ENCODE measurements around the gene ARMC9.
"Not testable (repeated sequence)": the region's sequence is repeated elsewhere in the genome, so short reads cannot be mapped to it uniquely, and the experiment has no call there.

Gene ARMC9

GRCh38 chr2:231244382-231245248, 46.2 kb downstream of the ARMC9 start:
- DNase-seq = no peak

GRCh38 chr2:231245249-231246094, 47.0 kb downstream of the ARMC9 start:
- DNase-seq = no peak

GRCh38 chr2:231246171-231246842, 47.9 kb downstream of the ARMC9 start:
- no peak for DNase-seq

- DNase-seq = no peak
These were observed 51.7 kb downstream of the ARMC9 start for GRCh38 chr2:231250146-231250545.

- DNase-seq = no peak
These were observed 52.3 kb downstream of the ARMC9 start for GRCh38 chr2:231250698-231251097.

- not testable (repeated sequence) for DNase-seq
These were observed 54.9 kb downstream of the ARMC9 start for GRCh38 chr2:231253292-231253691.

GRCh38 chr2:231256494-231256893, 58.1 kb downstream of the ARMC9 start:
- DNase-seq = no peak

- DNase-seq = no peak
These were observed 59.3 kb downstream of the ARMC9 start for GRCh38 chr2:231257763-231258162.

- DNase-seq = no peak
These were observed 60.3 kb downstream of the ARMC9 start for GRCh38 chr2:231258701-231259100.

- no peak for DNase-seq
These were observed 60.7 kb downstream of the ARMC9 start for GRCh38 chr2:231259104-231259503.

- DNase-seq = no peak
These were observed 62.2 kb downstream of the ARMC9 start for GRCh38 chr2:231260442-231261208.

- DNase-seq = no peak
These were observed 64.8 kb downstream of the ARMC9 start for GRCh38 chr2:231263118-231263831.

GRCh38 chr2:231270221-231271114, 72.0 kb downstream of the ARMC9 start:
- no peak for DNase-seq

GRCh38 chr2:231272991-231273390, 74.6 kb downstream of the ARMC9 start:
- no peak for DNase-seq

GRCh38 chr2:231276987-231277386, 78.6 kb downstream of the ARMC9 start:
- DNase-seq = no peak

- no peak for DNase-seq
These were observed 79.5 kb downstream of the ARMC9 start for GRCh38 chr2:231277962-231278361.

GRCh38 chr2:231278868-231279267, 80.4 kb downstream of the ARMC9 start:
- DNase-seq = no peak

GRCh38 chr2:231280846-231281245, 82.4 kb downstream of the ARMC9 start:
- DNase-seq = no peak

- DNase-seq = no peak
These were observed 85.9 kb downstream of the ARMC9 start for GRCh38 chr2:231284296-231284695.

- no peak for DNase-seq
These were observed 88.5 kb downstream of the ARMC9 start for GRCh38 chr2:231286964-231287363.

- DNase-seq = no peak
These were observed 89.3 kb downstream of the ARMC9 start for GRCh38 chr2:231287696-231288095.

Measured in NCI-H1105 treated with DMSO at 0.1 percent for 48 hours (cell line).